HepG2 (cell line): Measurements from ENCODE around the gene EPHA2. TPM values are rescaled to one million over a fixed set of nuclear protein-coding genes. Genes with fewer than 3 reads are reported as not detected.

Source experiments
- HNF4G ChIP-seq, 2 experiments: sonication (generic) in 1 of 2; formaldehyde crosslinking in 1 of 2; IDR thresholded peaks; 2 replicates each; pipeline versions ENCODE4 v1.4.0 to v1.6.1; 2011 to 2020; ENCODE audit warnings: borderline replicate concordance in 2 of 2, low read depth in 2 of 2, mild to moderate bottlenecking in 2 of 2, low read length in 1 of 2, missing genetic modification reagents in 1 of 2, moderate library complexity in 1 of 2
- MTF1 ChIP-seq: sonication (generic); formaldehyde crosslinking; IDR thresholded peaks from 2 replicates; pipeline ENCODE4 v1.5.0; 2020; ENCODE audit warnings: missing genetic modification reagents
- MXD4 ChIP-seq: IDR thresholded peaks from 2 replicates; pipeline ENCODE4 v1.6.1; 2016; ENCODE audit warnings: mild to moderate bottlenecking, missing biosample characterization, missing genetic modification reagents
- PHB2 ChIP-seq: fragments of 450-650 bp; IDR thresholded peaks from 2 replicates; pipeline ENCODE4 v1.6.1; 2018; ENCODE audit not compliant: partially characterized antibody
- PRMT3 ChIP-seq: sonication (generic); formaldehyde crosslinking; IDR thresholded peaks from 2 replicates; pipeline ENCODE4 v1.8.1; 2022; ENCODE audit warnings: low read depth, mild to moderate bottlenecking, moderate library complexity, missing genetic modification reagents, borderline replicate concordance
- YEATS4 ChIP-seq: sonication (generic); formaldehyde crosslinking; IDR thresholded peaks from 2 replicates; pipeline ENCODE4 v1.4.0; 2020; ENCODE audit warnings: missing genetic modification reagents, borderline replicate concordance
- ZBTB3 ChIP-seq: sonication (generic); formaldehyde crosslinking; IDR thresholded peaks from 2 replicates; pipeline ENCODE4 v1.4.0; 2020; ENCODE audit warnings: low read depth, mild to moderate bottlenecking, moderate library complexity, missing genetic modification reagents, borderline replicate concordance
- ZNF296 ChIP-seq: sonication (generic); formaldehyde crosslinking; conservative IDR thresholded peaks from 2 replicates; pipeline ENCODE4 v1.5.0; 2020; ENCODE audit warnings: mild to moderate bottlenecking, missing genetic modification reagents
- ZNF549 ChIP-seq: sonication (generic); formaldehyde crosslinking; IDR thresholded peaks from 2 replicates; pipeline ENCODE4 v1.5.0; 2020; ENCODE audit warnings: missing genetic modification reagents
- ZNF766 ChIP-seq: sonication (generic); formaldehyde crosslinking; IDR thresholded peaks from 2 replicates; pipeline ENCODE4 v1.5.0; 2020; ENCODE audit warnings: missing genetic modification reagents, borderline replicate concordance
- polyA plus RNA-seq, 8 experiments: library from polyadenylated mRNA; depleted of rRNA in 3 of 8; stranded (reverse) in 7 of 8; unstranded in 1 of 8; fragments of >200 nt; fragmentation: Illumina TruSeq in 4 of 8; extraction: Trizol in 4 of 8; gene quantifications; 2 replicates each; pipeline versions ENCODE4 v1.2.1 to v1.2.3, GENCODE V29; 2011 to 2016; ENCODE audit warnings: low read depth in 4 of 8, missing spikeins in 1 of 8, mixed read lengths in 1 of 8; ENCODE audit not compliant: insufficient read depth in 1 of 8
- total RNA-seq, 5 experiments: library from RNA; depleted of rRNA; stranded (reverse); fragments of >200 nt; fragmentation: Illumina TruSeq; extraction: Trizol; gene quantifications; 2 replicates each; pipeline ENCODE4 v1.2.3, GENCODE V29; 2016; ENCODE audit warnings: low read depth in 1 of 5
- TF ChIP-seq, protein P1 (sequence below): sonication (generic); formaldehyde crosslinking; IDR thresholded peaks from 2 replicates; pipeline ENCODE4 v1.4.0; 2020; ENCODE audit warnings: missing genetic modification reagents; ENCODE audit errors: not compliant biosample characterization
- TF ChIP-seq, protein P2 (sequence below): sonication (generic); formaldehyde crosslinking; IDR thresholded peaks from 2 replicates; pipeline ENCODE4 v1.9.0; 2022; ENCODE audit warnings: missing genetic modification reagents, mild to moderate bottlenecking, borderline replicate concordance
- TF ChIP-seq, protein P3 (sequence below): sonication (generic); formaldehyde crosslinking; IDR thresholded peaks from 2 replicates; pipeline ENCODE4 v1.5.0; 2020; ENCODE audit warnings: missing genetic modification reagents, mild to moderate bottlenecking, borderline replicate concordance
- TF ChIP-seq, protein P4 (sequence below): sonication (generic); formaldehyde crosslinking; IDR thresholded peaks from 2 replicates; pipeline ENCODE4 v1.4.0; 2020; ENCODE audit warnings: missing genetic modification reagents, borderline replicate concordance
- TF ChIP-seq, protein P5 (sequence below): sonication (generic); formaldehyde crosslinking; IDR thresholded peaks from 2 replicates; pipeline ENCODE4 v1.4.0; 2020; ENCODE audit warnings: missing genetic modification reagents
- TF ChIP-seq, protein P6 (sequence below): sonication (generic); formaldehyde crosslinking; IDR thresholded peaks from 2 replicates; pipeline ENCODE4 v1.5.1; 2020; ENCODE audit warnings: missing genetic modification reagents, mild to moderate bottlenecking, borderline replicate concordance

Gene EPHA2
- total and polyA plus RNA-seq, 2 of the 13 experiments (the other 11 are each of a cell fraction or from before 2014, with no cell fraction given) = 33.6 to 53.6 TPM

DNA sequence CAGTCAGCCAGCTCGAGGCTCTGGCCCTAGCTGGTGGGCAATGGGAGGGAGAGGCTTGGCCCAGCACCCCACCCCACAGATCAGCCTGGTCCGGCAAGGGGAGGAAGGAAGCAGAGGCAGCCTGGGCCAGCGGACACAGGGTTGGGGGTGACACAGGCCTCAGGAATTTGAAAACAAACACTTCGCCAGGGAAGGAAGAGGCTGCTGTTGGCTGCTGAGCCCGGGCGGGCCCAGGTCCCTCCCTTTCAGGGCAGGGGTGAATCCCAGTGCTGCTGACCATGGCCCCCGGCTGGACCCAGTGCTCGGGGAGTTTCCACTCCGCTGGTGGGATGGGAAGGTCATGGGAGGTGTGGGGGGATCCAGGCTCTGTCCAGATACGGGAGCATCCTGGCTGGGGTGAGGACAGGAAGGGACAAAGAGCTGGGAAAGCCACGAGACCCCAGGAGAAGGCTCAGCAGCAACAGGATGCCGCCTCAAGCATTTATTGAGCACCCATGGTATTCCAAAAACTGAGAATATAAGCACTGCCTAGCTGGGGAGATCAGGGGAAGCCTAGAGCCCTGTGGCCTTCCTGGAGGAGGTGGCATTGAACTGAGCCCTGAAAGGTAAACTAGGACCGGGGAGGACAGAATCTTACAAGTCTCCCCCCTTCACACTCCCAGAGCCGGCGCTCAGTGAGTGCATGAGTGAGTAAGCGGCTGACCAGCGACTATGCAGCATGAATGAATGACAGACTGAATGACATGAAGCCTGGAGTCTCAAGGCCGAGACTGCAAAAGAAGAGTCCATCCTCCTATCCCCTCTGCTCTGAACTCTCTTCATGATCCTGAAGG is 26.2 kb upstream of the EPHA2 start (continued):
- TF ChIP-seq, protein P1, sequence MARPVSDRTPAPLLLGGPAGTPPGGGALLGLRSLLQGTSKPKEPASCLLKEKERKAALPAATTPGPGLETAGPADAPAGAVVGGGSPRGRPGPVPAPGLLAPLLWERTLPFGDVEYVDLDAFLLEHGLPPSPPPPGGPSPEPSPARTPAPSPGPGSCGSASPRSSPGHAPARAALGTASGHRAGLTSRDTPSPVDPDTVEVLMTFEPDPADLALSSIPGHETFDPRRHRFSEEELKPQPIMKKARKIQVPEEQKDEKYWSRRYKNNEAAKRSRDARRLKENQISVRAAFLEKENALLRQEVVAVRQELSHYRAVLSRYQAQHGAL = no peak
- TF ChIP-seq HNF4G (IDR thresholded peaks at IDR 0.05; ENCODE audit: borderline replicate concordance, low read depth, low read length) (no peak), HNF4G (CRISPR knock-in tag; IDR thresholded peaks at IDR 0.05; ENCODE audit: borderline replicate concordance, low read depth) (no peak), PHB2 (no peak), ZNF549 (CRISPR knock-in tag) (no peak), PRMT3 (CRISPR knock-in tag) (no peak), YEATS4 (peak; percentile 62; the same call in 1 of the 2 replicates), MXD4 (CRISPR knock-in tag) (no peak; the same call in 1 of the 2 replicates), ZNF296 (CRISPR knock-in tag) (no peak; the same call in 1 of the 2 replicates), ZNF766 (CRISPR knock-in tag) (no peak), MTF1 (CRISPR knock-in tag) (no peak), ZBTB3 (CRISPR knock-in tag) (peak; percentile 82; the same call in 1 of the 2 replicates)
- TF ChIP-seq, protein P2, sequence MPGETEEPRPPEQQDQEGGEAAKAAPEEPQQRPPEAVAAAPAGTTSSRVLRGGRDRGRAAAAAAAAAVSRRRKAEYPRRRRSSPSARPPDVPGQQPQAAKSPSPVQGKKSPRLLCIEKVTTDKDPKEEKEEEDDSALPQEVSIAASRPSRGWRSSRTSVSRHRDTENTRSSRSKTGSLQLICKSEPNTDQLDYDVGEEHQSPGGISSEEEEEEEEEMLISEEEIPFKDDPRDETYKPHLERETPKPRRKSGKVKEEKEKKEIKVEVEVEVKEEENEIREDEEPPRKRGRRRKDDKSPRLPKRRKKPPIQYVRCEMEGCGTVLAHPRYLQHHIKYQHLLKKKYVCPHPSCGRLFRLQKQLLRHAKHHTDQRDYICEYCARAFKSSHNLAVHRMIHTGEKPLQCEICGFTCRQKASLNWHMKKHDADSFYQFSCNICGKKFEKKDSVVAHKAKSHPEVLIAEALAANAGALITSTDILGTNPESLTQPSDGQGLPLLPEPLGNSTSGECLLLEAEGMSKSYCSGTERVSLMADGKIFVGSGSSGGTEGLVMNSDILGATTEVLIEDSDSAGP (CRISPR knock-in tag) = peak; percentile 77; the same call in 1 of the 2 replicates
- TF ChIP-seq, protein P3, sequence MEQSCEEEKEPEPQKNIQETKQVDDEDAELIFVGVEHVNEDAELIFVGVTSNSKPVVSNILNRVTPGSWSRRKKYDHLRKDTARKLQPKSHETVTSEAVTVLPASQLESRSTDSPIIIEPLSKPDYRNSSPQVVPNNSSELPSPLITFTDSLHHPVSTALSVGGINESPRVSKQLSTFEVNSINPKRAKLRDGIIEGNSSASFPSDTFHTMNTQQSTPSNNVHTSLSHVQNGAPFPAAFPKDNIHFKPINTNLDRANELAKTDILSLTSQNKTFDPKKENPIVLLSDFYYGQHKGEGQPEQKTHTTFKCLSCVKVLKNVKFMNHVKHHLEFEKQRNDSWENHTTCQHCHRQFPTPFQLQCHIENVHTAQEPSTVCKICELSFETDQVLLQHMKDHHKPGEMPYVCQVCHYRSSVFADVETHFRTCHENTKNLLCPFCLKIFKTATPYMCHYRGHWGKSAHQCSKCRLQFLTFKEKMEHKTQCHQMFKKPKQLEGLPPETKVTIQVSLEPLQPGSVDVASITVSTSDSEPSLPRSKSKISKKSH = no peak
- TF ChIP-seq, protein P4, sequence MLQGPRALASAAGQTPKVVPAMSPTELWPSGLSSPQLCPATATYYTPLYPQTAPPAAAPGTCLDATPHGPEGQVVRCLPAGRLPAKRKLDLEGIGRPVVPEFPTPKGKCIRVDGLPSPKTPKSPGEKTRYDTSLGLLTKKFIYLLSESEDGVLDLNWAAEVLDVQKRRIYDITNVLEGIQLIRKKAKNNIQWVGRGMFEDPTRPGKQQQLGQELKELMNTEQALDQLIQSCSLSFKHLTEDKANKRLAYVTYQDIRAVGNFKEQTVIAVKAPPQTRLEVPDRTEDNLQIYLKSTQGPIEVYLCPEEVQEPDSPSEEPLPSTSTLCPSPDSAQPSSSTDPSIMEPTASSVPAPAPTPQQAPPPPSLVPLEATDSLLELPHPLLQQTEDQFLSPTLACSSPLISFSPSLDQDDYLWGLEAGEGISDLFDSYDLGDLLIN (CRISPR knock-in tag) = no peak
- TF ChIP-seq, protein P5, sequence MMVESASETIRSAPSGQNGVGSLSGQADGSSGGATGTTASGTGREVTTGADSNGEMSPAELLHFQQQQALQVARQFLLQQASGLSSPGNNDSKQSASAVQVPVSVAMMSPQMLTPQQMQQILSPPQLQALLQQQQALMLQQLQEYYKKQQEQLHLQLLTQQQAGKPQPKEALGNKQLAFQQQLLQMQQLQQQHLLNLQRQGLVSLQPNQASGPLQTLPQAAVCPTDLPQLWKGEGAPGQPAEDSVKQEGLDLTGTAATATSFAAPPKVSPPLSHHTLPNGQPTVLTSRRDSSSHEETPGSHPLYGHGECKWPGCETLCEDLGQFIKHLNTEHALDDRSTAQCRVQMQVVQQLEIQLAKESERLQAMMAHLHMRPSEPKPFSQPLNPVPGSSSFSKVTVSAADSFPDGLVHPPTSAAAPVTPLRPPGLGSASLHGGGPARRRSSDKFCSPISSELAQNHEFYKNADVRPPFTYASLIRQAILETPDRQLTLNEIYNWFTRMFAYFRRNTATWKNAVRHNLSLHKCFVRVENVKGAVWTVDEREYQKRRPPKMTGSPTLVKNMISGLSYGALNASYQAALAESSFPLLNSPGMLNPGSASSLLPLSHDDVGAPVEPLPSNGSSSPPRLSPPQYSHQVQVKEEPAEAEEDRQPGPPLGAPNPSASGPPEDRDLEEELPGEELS = peak; percentile 75
- TF ChIP-seq, protein P6, sequence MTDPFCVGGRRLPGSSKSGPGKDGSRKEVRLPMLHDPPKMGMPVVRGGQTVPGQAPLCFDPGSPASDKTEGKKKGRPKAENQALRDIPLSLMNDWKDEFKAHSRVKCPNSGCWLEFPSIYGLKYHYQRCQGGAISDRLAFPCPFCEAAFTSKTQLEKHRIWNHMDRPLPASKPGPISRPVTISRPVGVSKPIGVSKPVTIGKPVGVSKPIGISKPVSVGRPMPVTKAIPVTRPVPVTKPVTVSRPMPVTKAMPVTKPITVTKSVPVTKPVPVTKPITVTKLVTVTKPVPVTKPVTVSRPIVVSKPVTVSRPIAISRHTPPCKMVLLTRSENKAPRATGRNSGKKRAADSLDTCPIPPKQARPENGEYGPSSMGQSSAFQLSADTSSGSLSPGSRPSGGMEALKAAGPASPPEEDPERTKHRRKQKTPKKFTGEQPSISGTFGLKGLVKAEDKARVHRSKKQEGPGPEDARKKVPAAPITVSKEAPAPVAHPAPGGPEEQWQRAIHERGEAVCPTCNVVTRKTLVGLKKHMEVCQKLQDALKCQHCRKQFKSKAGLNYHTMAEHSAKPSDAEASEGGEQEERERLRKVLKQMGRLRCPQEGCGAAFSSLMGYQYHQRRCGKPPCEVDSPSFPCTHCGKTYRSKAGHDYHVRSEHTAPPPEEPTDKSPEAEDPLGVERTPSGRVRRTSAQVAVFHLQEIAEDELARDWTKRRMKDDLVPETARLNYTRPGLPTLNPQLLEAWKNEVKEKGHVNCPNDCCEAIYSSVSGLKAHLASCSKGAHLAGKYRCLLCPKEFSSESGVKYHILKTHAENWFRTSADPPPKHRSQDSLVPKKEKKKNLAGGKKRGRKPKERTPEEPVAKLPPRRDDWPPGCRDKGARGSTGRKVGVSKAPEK = 0 out of 2 replicates have a peak, but pooled peaks have one; percentile 77
